ENCODE results near the gene DDX41.

DNA sequence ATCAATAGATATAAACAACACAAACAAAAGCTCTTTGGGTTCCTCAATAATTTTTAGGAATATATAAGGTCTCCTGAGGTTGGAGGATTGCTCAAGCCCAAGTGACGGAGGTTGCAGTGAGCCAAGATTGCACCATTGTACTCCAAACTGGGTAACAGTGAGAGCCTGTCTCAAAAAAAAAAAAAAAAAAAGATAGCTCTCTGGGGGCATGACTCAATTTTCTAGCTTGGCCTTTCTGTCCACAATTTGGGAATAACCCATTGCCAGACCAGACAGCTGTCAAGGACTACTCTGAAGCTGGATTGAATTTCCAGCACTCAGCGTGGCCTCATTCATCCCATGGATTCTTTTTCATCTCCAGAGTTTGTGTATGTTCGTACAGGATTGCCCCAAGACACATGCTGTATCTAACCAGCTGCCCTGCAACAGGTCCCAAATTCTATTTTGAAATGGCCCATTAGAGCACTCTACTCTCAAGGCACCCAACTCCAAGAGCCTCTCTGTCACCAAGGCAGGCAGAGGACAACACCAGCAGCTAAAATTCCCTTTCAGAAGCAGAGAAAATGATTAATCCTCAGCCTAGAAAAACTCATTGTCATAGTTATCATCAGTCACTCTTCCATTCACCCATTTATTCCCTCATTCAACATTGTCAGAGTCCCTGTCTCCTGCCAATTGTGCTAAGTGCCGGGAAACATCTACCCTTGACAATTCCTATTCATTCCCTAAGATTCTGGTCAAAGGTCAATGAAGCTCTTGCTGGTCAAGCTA, 28.9 kb upstream of the DDX41 start:
- TF ChIP-seq, protein P1, sequence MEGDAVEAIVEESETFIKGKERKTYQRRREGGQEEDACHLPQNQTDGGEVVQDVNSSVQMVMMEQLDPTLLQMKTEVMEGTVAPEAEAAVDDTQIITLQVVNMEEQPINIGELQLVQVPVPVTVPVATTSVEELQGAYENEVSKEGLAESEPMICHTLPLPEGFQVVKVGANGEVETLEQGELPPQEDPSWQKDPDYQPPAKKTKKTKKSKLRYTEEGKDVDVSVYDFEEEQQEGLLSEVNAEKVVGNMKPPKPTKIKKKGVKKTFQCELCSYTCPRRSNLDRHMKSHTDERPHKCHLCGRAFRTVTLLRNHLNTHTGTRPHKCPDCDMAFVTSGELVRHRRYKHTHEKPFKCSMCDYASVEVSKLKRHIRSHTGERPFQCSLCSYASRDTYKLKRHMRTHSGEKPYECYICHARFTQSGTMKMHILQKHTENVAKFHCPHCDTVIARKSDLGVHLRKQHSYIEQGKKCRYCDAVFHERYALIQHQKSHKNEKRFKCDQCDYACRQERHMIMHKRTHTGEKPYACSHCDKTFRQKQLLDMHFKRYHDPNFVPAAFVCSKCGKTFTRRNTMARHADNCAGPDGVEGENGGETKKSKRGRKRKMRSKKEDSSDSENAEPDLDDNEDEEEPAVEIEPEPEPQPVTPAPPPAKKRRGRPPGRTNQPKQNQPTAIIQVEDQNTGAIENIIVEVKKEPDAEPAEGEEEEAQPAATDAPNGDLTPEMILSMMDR (conservative IDR thresholded peaks at IDR 0.05; ENCODE audit: low read length) = no peak
- TF ChIP-seq EZH2phosphoT487 (IDR thresholded peaks at IDR 0.05; ENCODE audit: borderline replicate concordance, low read depth, low read length) = no peak
